NCI-H1105 treated with DMSO at 0.1 percent for 48 hours (cell line): ENCODE data around the gene AFG1L.
"Not testable (repeated sequence)": the region's sequence is repeated elsewhere in the genome, so short reads cannot be mapped to it uniquely, and the experiment has no call there.

Source experiments
- DNase-seq: peaks from one replicate; lab custom pipeline; 2025; lab: John Stamatoyannopoulos, UW

Gene AFG1L

GRCh38 chr6:108416047-108416833 is 121.4 kb downstream of the AFG1L start:
- DNase-seq = not testable (repeated sequence)

GRCh38 chr6:108417027-108417426 is 122.2 kb downstream of the AFG1L start:
- no peak for DNase-seq

GRCh38 chr6:108419474-108419873 is 124.6 kb downstream of the AFG1L start:
- DNase-seq = no peak

- no peak for DNase-seq
These were observed 125.2 kb downstream of the AFG1L start for GRCh38 chr6:108419934-108420609.

GRCh38 chr6:108421366-108421765 is 126.5 kb downstream of the AFG1L start:
- no peak for DNase-seq

GRCh38 chr6:108423982-108424705 is 129.3 kb downstream of the AFG1L start:
- DNase-seq = no peak

- no peak for DNase-seq
These were observed 130.6 kb downstream of the AFG1L start for GRCh38 chr6:108425428-108425827.

GRCh38 chr6:108432143-108432542 is 137.3 kb downstream of the AFG1L start:
- DNase-seq = no peak

- DNase-seq = no peak
These were observed 137.9 kb downstream of the AFG1L start for GRCh38 chr6:108432792-108433191.

- no peak for DNase-seq
These were observed 139.4 kb downstream of the AFG1L start for GRCh38 chr6:108434222-108434621.

GRCh38 chr6:108435391-108435790 is 140.5 kb downstream of the AFG1L start:
- DNase-seq = no peak

GRCh38 chr6:108436771-108437170 is 141.9 kb downstream of the AFG1L start:
- DNase-seq = no peak

GRCh38 chr6:108437821-108438220 is 143.0 kb downstream of the AFG1L start:
- DNase-seq = no peak

- DNase-seq = no peak
These were observed 144.1 kb downstream of the AFG1L start for GRCh38 chr6:108438918-108439317.

- no peak for DNase-seq
These were observed 146.3 kb downstream of the AFG1L start for GRCh38 chr6:108441141-108441540.

- no peak for DNase-seq
These were observed 148.1 kb downstream of the AFG1L start for GRCh38 chr6:108442770-108443520.

GRCh38 chr6:108446629-108447150 is 151.8 kb downstream of the AFG1L start:
- no peak for DNase-seq

GRCh38 chr6:108448481-108448880 is 153.6 kb downstream of the AFG1L start:
- no peak for DNase-seq

- DNase-seq = not testable (repeated sequence)
These were observed 154.9 kb downstream of the AFG1L start for GRCh38 chr6:108449717-108450116.

- no peak for DNase-seq
These were observed 157.0 kb downstream of the AFG1L start for GRCh38 chr6:108451816-108452215.

GRCh38 chr6:108452711-108453195 is 157.9 kb downstream of the AFG1L start:
- no peak for DNase-seq
